Left forelimb (tissue), 1 donor: ENCODE results near the gene HGFAC.
A peak's percentile ranks its signal among the peaks of the same experiment; 100 is the strongest.

Source experiments
- DNase-seq: peaks from one replicate; pipeline ENCODE4 v3.0.0-alpha.2; 2018; ENCODE audit warnings: low spot score

HGFAC gene

DNA sequence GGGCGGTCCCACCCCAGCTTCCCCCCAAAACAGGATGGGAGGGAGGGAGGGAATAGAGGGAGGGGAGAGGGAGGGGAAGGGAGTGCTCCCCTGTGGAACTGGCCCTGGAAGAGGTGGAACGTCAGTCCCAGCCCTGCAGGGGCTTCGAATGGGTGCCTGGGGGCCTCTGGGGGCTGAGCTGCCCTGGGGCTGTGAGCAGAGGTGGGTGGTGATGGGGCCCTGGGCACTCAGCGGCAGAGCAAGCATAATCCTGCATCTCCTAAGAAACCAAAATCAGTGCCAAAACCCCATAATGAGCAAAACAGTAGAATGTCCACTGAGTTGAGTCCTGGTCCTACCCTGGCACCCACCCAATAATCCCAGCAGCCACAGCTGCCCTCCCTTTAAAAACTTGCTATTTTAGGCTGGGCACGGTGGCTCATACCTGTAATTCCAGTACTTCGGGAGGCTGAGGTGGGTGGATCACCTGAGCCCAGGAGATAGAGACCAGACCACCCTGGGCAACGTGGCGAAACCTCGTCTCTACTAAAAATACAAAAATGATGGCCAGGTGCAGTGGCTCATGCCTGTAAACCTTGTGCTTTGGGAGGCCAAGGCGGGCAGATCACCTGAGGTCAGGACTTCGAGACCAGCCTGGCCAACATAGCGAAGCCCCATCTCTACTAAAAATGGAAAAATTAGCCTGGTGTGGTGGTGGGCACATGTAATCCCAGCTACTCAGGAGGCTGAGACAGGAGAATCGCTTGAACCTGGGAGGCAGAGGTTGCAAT lies 32.4 kb downstream of the HGFAC start:
- DNase-seq, result no peak

DNA sequence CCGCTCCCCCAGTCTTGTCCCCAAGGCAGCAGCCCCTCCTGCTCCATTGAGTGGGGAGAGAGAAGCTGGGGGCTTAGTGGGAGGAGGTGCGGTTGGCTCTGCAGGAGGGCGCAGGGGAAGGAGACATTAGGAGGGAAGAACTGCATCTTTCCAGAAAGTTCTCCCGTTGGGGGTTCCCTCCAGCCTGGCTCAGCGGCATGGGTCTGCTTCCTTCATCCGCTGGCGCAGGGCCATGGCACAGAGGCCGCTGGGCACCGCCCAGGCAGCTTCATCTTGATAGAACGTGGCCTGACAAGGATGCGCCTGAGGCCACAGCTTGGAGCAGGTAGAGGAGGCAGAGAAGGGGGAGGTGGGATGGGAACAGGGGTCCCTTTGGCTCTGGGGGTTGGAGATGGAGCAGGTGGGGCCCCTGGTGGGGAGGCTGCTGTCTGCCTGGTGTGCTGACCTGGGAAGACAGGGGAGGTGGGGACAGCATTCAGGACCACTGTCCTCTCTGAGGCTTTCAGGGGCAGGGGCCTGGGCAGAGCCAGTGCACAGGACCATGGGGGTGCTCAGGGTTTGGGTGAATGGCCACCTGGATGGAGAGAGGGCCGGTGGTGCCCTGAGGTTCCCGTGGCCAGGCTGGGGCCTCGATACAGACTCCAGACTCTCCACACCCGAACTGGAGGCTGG lies 33.4 kb downstream of the HGFAC start:
- DNase-seq, result no peak

DNA sequence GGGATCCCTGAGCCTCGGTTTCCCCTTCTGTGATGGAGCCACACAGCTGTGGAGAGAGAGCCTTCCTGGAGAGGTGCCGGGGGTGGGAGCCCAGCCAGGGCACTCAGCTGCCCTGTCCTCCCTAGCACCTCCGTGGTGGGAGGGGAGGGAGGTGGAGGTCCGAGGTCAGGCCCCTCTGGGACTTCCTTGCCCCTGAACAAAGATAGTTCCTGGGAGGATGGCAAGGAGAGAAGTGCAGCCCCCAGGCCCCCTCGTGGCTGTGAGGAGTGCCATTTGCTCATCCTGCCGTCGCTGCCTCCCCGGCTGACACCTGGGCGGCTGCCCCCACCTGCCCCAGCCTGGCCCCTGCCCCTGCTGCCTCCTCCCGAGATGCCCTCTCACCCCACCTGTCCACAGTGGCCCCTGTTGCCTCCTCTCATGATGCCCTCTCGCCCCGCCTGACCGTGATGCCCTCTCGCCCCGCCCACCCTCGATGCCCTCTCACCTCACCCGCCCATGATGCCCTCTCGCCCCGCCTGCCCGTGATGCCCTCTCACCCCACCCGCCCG lies 34.0 kb downstream of the HGFAC start:
- no peak for DNase-seq

DNA sequence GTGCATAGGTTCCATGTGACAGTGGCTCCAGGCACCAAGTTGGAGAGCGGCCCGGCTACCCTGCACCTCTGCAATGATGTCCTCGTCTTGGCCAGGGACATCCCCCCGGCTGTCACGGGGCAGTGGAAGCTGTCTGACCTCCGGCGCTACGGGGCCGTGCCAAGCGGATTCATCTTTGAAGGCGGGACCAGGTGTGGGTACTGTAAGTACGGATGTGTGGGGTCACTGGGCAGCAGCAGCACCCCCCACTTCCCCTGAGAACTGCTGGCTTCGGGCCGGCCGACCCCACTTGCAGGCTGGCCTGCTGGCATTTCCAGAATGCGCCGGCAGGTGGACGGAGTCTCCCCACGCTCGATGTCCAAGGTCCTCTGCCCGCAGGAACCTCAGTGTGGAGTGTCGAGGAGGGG lies 34.6 kb downstream of the HGFAC start:
- no peak for DNase-seq

DNA sequence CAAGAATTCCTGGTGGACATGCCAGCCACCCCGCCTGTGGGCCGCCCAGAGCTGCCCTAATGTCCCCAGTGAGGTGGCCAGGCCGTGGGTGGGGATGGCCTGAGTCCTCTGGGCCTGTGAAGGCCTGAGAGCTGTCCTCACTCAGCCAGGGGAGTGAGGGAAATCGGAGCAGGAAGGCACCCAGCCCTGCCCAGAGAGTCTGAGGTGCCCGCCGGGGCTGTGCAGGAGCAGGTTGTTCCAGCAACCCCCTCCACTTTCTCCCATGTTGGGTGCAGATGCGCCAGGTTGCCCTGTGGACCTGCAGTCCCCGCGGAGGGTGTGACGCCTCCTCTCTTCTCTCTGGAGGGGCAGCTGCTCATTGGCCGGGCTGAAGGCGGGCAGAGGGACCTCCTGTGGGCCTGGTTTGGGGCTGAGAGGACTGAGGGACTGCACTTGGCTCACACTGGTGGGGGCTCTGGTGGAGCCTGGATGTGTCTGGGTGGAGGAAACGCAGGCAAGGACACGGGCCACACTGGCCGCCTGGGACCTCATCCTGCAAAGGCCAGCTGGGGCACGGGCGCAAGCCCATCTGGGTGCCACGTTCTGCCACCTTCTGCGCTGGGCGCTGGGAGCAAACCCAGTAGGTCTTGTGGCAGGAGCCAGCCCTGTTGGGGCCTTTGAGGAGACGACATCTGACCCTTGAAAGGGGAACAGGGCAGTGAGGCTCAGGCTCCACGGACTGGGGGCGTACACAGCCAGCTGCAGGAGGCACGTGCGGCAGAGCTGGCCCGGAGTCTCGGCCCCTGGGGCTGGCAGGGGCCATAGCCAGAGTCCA lies 35.4 kb downstream of the HGFAC start:
- no peak for DNase-seq

DNA sequence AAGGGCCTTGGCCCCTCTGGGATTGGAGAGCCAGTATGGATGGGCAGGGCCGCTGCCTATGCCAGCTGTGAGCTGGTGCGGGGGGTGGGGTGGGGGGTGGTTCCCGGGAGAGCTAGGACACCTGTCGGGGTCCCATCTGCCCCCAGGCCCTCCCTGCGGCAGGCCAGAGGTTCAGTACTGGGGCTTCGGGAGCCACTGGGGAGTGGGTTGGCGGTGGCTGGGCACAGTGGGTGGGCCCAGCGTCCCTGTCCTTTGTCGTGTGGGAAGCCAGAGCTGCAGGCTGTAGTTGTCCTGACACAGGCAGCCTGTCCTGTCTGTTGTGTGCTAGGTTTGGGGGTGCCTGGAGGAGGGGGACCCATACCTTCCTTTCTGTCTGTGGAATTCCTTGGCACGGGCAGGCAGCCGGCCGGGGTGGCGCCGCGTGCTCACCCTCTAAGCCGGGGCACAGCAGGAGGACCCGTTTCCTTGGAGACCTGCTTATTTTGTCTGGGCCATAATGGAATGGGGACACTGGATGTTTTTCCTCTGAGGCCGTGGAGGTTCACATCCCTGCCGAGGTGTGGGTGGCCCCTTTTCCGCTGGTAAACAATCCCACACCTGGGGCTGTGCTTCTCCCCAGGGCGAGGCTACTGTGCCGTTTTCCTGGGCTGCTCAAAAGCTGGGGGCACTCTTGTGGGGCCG lies 36.1 kb downstream of the HGFAC start:
- DNase-seq, result no peak

DNA sequence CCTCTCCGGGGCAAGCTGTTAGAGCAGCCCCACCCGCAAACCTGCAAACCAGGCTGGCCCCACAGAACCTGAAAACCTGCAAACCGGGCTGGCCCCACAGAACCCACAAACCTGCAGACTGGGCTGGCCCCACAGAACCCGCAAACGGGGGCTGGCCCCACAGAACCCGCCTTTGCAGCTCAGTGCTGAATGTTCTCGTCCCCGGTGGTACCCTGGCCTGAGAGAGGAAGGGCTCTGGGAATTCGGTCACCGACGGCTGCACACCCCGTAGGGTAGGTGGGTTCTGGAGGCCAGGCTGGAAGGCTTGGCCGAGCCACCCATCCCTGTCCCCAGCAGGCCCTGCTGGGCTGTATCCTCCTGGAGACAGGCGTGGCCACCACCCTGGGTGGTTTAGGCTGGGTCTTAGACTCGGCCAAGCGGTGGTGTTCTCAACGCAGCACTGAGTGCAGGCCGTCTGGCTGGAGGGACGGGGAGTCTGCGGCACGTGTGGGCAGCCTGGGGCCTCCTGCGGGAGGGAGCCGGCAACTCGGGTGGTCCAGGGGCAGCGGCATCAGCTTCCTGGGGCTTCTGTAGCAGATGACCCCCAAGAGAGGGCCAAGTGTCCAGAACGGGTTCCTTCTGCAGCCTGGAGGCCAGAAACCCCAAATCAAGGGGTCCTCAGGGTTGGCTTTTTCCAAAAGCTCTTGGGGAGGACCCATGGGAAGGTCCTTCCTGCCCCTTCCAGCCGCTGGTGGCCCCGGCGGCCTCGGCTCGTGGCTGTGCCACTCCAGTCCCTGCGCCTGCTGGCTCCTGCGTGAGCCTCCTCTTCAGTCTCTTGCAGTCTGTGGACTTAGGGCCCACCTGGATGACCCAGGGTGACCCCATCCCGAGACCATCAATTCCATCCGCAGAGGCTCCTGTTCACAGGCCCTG lies 36.9 kb downstream of the HGFAC start:
- DNase-seq, result no peak

DNA sequence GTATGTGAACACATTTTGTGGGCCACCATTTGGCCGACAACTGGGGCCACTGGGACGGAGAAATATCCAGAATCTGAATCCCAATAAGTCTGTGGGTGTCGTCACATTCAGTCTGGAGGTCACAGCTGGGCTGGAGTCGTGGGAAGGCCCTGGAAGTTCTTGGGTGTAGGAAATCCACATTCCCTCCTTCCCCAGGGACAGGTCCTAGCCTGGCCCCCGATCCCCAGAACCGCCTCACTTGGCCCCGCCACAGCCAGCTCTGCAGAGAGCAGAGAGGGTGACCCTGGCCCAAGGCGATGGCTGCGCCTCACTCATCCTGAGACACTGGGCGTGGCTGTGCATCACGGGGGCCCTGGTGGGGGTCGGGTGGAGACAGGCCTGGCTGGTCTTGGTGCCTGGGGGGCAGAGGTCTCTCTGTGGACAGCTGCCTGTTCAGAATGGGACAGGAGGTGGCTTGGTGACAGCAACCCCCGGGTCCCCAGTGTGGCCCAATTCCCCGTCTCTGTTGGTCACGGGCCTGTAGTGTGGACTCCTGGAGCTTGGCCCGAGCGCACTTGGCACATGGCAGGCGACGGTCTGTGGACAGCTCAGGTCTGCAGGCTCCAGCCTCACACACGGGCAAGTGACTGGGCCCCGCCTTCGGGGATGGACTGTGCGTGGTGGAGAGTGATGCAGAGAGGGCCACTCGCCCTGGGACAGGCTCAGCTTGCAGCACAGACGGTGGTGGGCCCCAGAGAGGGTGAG lies 37.8 kb downstream of the HGFAC start:
- DNase-seq, result no peak

DNA sequence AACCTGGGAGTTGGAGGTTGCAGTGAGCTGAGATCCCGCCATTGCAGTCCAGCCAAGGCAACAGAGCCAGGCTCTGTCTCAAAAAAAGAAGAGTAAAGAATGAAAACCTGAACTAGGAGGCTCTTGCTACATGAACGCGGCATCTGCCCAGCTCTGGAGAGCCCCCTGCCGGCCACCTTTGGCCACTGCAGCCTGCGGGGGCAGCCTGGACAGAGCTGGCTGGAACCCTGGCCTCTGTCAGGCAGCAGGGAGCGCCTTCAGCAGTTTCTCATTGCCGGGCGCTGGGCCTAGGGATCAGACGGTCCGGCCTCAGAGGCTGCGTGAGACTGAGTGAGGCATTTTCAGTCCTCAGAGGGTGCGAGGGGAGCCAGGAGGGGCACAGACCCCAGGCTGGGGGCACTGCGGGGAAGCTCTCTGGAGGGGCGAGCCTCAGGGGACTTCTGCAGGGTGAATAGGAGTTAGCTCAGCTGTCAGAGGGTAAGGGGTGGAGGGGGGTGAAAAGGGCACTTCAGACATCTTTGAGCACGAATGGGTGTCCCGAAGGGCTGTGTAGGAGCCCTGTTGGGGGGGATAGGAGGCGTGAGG lies 38.9 kb downstream of the HGFAC start:
- peak; percentile 90 for DNase-seq

DNA sequence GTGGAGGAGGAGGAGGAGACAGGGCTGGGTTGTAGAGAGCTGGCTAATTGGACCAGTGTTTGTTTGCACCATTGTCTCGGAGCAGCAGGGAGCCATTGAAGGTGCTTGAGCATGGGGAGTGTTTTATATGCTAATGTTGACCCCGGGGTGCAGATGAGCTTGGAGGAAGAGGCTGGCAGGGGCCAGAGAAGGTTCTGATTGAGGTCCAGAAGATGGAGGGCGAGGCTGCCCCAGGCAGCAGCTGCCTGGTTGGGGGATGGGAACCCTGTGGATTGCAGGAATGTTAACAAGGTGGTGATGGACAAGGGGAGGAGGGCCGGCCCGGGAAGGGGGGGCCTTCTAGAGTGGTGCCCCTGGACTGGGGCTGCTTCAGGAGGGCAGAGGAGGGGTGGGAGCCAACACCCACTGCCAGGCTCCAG lies 39.4 kb downstream of the HGFAC start:
- DNase-seq, result no peak

DNA sequence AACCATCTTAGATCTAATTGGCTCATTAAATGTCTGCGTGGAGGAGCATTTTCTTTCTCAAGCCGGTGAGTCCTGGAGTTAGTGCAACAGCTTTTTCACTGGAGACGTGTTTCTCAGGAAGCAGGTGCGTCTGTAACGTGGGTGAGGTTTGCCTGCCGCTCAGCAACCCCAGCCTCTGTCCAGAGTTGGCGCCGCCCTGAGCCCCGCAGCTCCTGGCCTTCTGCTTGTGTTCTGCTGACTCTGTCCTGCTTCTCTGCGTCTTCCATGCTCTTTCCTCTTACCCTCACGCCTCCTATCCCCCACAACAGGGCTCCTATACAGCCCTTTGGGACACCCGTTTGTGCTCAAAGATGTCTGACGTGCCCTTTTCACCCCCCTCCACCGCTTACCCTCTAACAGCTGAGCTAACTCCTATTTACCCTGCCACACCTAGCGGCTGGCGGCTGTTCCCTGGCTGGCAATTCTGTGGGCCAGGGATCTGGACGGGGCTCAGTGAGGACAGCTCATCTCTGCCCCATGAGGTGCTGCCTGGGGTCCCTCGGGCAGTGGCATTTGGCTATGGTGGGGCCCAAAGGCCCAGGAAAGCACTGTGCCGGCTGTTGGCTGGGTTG lies 40.1 kb downstream of the HGFAC start:
- no peak for DNase-seq

DNA sequence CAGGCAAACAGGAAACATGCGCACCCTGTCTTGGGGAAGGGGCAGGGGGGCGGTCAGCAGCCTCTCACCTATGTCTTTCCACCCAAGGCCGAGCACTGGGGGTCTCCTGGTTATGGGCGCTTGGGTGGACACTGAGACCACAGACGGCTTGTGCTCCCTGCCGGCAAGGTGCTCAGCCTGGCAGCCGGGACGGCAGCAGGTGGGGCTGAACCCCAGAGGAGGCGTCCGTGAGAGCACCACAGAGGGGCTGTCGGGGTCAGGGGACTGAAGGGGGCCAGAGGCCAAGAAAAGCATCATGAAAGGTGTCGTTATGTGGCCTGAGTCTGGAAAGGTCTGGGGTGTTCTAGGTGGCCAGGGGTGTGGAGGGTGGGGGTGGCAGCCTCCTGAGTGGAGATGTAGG lies 40.9 kb downstream of the HGFAC start:
- DNase-seq, result no peak

DNA sequence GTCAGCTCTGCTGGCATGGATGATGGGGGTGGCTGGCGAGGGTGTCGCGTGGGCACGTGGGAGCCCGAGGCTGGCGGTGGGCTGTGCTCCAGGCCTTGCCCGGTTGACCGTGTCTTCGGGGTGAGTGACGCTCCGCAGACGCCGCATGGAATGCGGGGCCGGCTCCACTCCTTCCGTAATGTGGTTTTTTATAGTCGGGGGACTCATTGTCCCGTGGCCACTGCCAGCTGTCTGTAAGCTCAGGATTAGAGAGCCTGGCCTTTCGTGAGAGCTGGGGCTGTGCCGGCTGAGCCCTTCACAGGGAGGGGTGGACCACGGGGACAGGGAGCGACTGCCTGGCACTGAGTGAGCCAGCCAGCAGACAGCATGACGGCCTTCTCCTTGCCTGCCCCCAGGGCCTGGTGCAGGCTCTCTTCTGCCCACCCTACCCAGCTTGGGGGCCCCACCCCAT lies 41.7 kb downstream of the HGFAC start:
- DNase-seq, result no peak

DNA sequence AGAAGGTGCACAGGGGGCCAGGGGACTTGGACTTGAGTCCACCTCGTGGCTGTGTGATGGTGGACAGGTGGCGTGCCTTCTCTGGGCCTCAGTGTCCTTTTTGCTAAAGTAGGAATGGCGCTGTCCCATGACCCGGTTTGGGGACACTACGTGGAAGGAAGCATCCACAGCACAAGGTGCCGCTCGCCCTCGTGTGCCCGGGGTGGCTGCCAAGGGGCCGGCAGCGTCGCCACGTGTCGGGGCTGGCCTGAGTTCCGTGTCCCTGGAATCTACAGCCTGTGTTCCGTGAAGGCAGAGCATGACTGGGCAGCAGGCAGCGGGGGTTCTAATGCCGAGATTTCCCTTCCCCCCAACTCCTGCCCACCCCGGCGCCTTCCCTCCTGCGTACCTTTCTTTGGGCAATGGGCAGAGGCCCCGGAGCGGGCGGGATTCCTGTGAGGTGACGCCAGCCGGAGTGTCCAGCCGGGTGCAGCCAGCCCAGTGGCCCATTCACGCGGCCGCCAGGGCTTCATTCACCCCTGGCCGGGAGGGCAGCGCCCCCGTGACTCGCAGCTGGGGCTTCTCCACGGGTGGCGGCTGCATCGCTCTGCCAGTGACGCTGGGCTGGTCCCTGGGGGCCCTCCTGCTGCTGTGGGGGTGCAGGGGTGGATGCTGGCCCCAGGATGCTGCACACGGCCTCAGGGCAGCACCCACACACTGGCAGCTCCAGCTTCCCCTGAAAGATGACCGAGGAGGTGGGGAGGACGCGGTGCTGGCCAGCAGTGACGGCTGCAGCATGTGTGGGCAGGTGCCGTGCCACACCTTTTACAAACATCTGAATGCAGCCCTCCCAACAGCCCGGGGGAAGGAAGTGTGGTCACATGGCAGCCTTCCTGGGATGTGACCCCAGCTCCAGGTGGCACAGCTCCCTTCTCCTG lies 42.5 kb downstream of the HGFAC start:
- DNase-seq, result no peak

DNA sequence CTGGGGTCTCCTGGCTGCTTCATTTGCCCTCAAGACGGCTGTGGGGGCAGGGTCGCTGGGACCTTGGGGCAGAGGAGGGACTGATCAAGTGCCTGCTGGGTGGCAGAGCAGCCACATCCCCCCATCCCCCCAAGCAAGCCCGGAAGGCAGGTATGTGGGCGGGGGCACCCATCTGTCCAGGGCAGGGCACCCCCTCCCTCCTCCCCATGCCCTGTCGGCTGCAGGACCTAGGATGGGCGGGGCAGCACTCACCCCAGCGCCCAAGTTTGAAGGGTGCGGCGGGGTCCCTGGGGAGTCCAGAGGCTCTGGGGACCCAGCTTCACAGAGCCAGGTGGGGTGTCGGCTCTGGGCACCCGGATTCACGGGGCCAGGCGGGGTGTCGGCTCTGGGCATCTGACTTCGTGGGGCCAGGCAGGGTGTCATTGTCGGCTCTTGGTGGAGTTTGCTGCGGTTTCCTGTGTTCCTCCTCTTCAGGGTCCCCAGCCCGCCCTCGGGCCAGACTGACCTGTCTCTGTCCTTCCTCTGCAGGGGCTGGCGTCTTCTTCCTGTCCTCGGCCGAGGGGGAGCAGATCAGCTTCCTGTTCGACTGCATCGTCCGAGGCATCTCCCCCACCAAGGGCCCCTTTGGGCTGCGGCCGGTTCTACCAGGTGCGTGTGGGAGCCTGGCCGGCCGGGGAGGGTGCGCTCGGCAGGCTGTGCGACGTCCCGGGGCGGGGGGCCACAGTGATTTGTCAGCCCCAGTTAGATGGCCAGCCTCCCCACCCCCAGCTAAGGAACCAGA lies 43.4 kb downstream of the HGFAC start:
- no peak for DNase-seq

DNA sequence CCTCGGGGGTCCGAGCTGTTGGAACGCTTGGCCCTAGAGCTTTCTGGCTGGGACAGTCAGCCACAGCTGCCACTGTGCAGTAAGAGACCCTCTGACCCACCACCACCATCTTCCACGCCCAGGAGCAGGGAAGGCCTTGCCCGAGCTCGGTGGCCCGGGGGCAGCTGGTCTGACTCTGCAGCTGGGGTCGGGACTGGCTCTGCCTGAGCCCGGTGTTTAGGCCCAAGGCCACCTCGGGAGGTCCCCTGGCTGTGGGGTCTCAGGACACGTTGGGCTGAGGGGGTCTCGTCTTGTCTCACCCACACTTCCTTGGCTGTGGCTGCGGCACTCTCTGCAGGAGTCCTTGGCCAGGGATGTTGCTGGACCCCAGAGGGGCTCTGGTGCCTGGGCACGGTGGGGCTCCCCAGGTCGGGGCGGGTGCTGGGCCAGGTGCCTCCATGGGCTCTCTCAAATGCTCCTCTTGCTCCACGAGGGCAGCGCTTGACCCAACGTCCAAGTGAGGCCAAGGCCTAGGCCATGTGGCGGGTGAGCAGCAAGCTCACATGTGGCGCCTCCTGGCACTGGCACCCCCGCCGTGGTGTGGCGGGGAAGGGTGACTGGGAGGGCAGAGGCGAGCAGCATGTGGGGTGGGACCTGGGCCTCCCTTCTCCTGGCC lies 44.2 kb downstream of the HGFAC start:
- no peak for DNase-seq
